Fibroblast of lung (primary cell): Measurements from ENCODE around the gene DNAH14. TPM values are rescaled to one million over a fixed set of nuclear protein-coding genes. Genes with fewer than 3 reads are reported as not detected.
"Not testable (repeated sequence)": the region's sequence is repeated elsewhere in the genome, so short reads cannot be mapped to it uniquely, and the experiment has no call there.

Experiments
- DNase-seq, 2 donors: peaks; one replicate each; pipeline versions ENCODE4 v3.0.0 to v3.0.0-alpha.2; 2010; ENCODE audit warnings: low read depth in 2 of 2
- H2AFZ ChIP-seq: 2 replicates; pipeline ENCODE4 v1.5.1; 2012; ENCODE audit warnings: low read length, control low read depth, inconsistent platforms
- H3K27ac ChIP-seq: 2 replicates; pipeline ENCODE4 v1.5.1; 2011; ENCODE audit warnings: low read length, control low read depth; ENCODE audit not compliant: insufficient read depth
- H3K27me3 ChIP-seq: 2 replicates; pipeline ENCODE4 v1.5.1; 2011; ENCODE audit warnings: mild to moderate bottlenecking, low read length; ENCODE audit not compliant: control insufficient read depth, insufficient read depth
- H3K36me3 ChIP-seq: 2 replicates; pipeline ENCODE4 v1.5.1; 2011; ENCODE audit warnings: low read length; ENCODE audit not compliant: control insufficient read depth, insufficient read depth
- H3K4me1 ChIP-seq: 2 replicates; pipeline ENCODE4 v1.5.1; 2011; ENCODE audit warnings: low read length; ENCODE audit not compliant: control insufficient read depth, insufficient read depth; ENCODE audit errors: extremely low read depth
- H3K4me2 ChIP-seq: 2 replicates; pipeline ENCODE4 v1.5.1; 2011; ENCODE audit warnings: low read length, control low read depth; ENCODE audit not compliant: insufficient read depth; ENCODE audit errors: extremely low read depth
- H3K4me3 ChIP-seq, 4 experiments: fragments of 200-600 bp in 1 of 4; sonication (generic) in 1 of 4; replicated peaks in 1 of 4; 2 replicates each; pipeline ENCODE4 v1.5.1; 2011 to 2016; ENCODE audit warnings: low read length in 4 of 4, low read depth in 3 of 4, mild to moderate bottlenecking in 3 of 4, control low read depth in 2 of 4, inconsistent platforms in 1 of 4, mixed read lengths in 1 of 4; ENCODE audit not compliant: insufficient read depth in 1 of 4; ENCODE audit errors: control extremely low read depth in 1 of 4
- H3K79me2 ChIP-seq: 2 replicates; pipeline ENCODE4 v1.5.1; 2012; ENCODE audit warnings: mild to moderate bottlenecking, low read length, inconsistent platforms; ENCODE audit not compliant: control insufficient read depth, insufficient read depth
- H3K9ac ChIP-seq: 2 replicates; pipeline ENCODE4 v1.5.1; 2011; ENCODE audit warnings: mild to moderate bottlenecking, low read length, control low read depth; ENCODE audit not compliant: insufficient read depth
- H3K9me3 ChIP-seq: 2 replicates; pipeline ENCODE4 v1.5.1; 2012; ENCODE audit warnings: low read depth, low read length; ENCODE audit not compliant: control insufficient read depth, insufficient read depth
- H4K20me1 ChIP-seq: 2 replicates; pipeline ENCODE4 v1.5.1; 2011; ENCODE audit warnings: low read length; ENCODE audit not compliant: control insufficient read depth, insufficient read depth; ENCODE audit errors: extremely low read depth
- EZH2 ChIP-seq: IDR thresholded peaks from 2 replicates; pipeline ENCODE4 v1.5.1; 2012; ENCODE audit warnings: low read length, control low read depth, mild to moderate bottlenecking; ENCODE audit errors: missing control alignments
- polyA plus RNA-seq, 2 donors: library from polyadenylated mRNA; depleted of rRNA in 1 of 2; stranded (reverse) in 1 of 2; unstranded in 1 of 2; fragments of >200 nt; gene quantifications; 2 replicates each; pipeline ENCODE4 v1.2.1, GENCODE V29; 2011 to 2012; ENCODE audit warnings: missing spikeins in 1 of 2
- total RNA-seq: library from RNA; depleted of rRNA; stranded (reverse); fragments of >200 nt; gene quantifications from 2 replicates; pipeline ENCODE4 v1.2.1, GENCODE V29; 2014
- TF ChIP-seq, protein P1 (sequence below), 2 donors: IDR thresholded peaks in 1 of 2; conservative IDR thresholded peaks in 1 of 2; 1 replicate in 1 of 2; 2 replicates in 1 of 2; pipeline ENCODE4 v1.5.1; 2011 to 2012; ENCODE audit warnings: low read length in 2 of 2, control low read depth in 1 of 2, inconsistent platforms in 1 of 2, low read depth in 1 of 2, mild to moderate bottlenecking in 1 of 2

The DNAH14 gene
- total and polyA plus RNA-seq, 2 donors (not counting 1 experiment from before 2014, with no cell fraction given): 5.4 to 19.7 TPM

DNA sequence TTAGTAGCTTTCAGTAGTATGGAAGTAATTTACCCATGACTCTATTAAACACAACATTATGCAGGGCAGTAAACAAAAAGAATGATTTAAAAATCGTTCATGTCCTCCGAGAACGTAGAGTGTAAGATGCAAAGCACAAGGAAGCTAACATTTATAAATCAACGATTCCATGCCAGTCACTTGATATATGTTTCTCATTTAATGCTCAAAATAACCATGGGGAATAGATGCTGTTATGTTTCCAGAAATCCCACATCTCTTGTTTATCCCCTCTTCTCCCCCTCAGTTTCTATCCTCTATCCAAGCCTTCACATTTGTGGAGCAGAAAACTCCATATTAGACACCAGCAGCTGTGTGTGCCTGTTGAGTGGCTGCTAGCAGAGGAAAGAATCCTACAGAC lies 445.5 kb downstream of the DNAH14 start:
- Histone ChIP-seq H3K4me3 (no peak overlapping the region), H3K27me3 (no peaks in the 10 kb centered on the region), H3K27ac (no peak overlapping the region), H4K20me1 (no peaks in the 10 kb centered on the region), H3K36me3 (no peaks in the 10 kb centered on the region), H2AFZ (no peak overlapping the region), H3K79me2 (no peaks in the 10 kb centered on the region), H3K4me1 (no peaks in the 10 kb centered on the region), H3K4me2 (no peak overlapping the region), H3K9me3 (no peaks in the 10 kb centered on the region), H3K9ac (no peak overlapping the region)
- no peak for TF ChIP-seq EZH2
- TF ChIP-seq, protein P1, sequence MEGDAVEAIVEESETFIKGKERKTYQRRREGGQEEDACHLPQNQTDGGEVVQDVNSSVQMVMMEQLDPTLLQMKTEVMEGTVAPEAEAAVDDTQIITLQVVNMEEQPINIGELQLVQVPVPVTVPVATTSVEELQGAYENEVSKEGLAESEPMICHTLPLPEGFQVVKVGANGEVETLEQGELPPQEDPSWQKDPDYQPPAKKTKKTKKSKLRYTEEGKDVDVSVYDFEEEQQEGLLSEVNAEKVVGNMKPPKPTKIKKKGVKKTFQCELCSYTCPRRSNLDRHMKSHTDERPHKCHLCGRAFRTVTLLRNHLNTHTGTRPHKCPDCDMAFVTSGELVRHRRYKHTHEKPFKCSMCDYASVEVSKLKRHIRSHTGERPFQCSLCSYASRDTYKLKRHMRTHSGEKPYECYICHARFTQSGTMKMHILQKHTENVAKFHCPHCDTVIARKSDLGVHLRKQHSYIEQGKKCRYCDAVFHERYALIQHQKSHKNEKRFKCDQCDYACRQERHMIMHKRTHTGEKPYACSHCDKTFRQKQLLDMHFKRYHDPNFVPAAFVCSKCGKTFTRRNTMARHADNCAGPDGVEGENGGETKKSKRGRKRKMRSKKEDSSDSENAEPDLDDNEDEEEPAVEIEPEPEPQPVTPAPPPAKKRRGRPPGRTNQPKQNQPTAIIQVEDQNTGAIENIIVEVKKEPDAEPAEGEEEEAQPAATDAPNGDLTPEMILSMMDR (conservative IDR thresholded peaks at IDR 0.05 in 1 of 2, IDR thresholded peaks at IDR 0.05 in 1 of 2; ENCODE audit: low read depth in 1 of 2, low read length in 2 of 2): no peak
- DNase-seq: no peak

DNA sequence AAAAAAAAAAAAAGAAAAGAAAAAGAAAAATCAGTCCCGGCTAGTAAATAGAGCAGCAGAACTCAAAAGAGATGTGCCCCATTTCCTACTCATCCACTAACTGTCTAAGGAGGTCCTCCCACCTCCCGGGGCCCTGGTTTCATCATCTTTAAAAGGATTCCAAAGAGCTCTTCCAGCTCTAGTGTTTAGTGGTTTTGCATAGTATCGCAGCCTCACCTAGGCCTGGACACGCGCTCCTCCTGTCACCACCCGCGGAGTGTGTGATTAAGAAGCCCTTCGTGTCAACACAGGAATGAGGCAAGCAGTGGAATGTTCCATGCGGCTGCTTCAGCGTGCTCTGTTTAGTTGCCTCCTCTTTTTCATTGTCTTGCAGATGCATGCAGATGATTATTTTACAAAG lies 449.4 kb downstream of the DNAH14 start:
- no peak overlapping the region for H3K4me2 ChIP-seq
- H4K20me1 ChIP-seq: no peaks in the 10 kb centered on the region
- no peaks in the 10 kb centered on the region for H3K4me1 ChIP-seq
- no peak overlapping the region for H3K27ac ChIP-seq
- peak; percentile 23 to 71 for DNase-seq
- H3K79me2 ChIP-seq: no peaks in the 10 kb centered on the region
- H3K36me3 ChIP-seq: no peaks in the 10 kb centered on the region
- peak overlapping the region; percentile 17 for H2AFZ ChIP-seq
- H3K9ac ChIP-seq: no peak overlapping the region
- no peak overlapping the region for H3K4me3 ChIP-seq
- no peaks in the 10 kb centered on the region for H3K27me3 ChIP-seq
- TF ChIP-seq EZH2: no peak
- TF ChIP-seq, protein P1 (conservative IDR thresholded peaks at IDR 0.05 in 1 of 2, IDR thresholded peaks at IDR 0.05 in 1 of 2; ENCODE audit: low read depth in 1 of 2, low read length in 2 of 2): no peak
- H3K9me3 ChIP-seq: no peaks in the 10 kb centered on the region

DNA sequence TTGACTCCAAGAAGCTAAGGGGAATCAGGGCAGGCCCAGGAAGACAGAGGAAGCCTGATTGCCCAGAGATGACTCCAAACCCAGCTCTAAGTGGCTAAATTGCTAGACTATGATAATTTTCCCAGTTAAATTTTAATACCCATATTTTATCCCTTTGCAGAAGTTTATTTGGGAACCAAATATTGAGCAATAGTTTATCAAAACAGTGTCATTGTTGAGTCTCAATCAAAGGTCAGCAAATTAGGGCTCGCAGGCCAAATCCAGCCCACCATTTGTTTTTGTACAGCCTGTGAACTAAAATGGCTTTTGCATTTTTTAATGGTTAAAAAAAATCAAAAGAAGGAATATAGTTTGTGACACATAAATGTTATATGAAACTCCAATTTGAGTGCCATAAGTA lies 451.2 kb downstream of the DNAH14 start:
- Histone ChIP-seq H3K9me3 (no peaks in the 10 kb centered on the region), H4K20me1 (no peaks in the 10 kb centered on the region), H3K27me3 (no peaks in the 10 kb centered on the region), H3K27ac (no peak overlapping the region), H2AFZ (no peak overlapping the region), H3K4me1 (no peaks in the 10 kb centered on the region), H3K9ac (no peak overlapping the region), H3K79me2 (no peaks in the 10 kb centered on the region), H3K36me3 (no peaks in the 10 kb centered on the region), H3K4me2 (no peak overlapping the region), H3K4me3 (no peak overlapping the region)
- no peak for TF ChIP-seq EZH2
- TF ChIP-seq, protein P1 (conservative IDR thresholded peaks at IDR 0.05 in 1 of 2, IDR thresholded peaks at IDR 0.05 in 1 of 2; ENCODE audit: low read depth in 1 of 2, low read length in 2 of 2): no peak
- no peak for DNase-seq

DNA sequence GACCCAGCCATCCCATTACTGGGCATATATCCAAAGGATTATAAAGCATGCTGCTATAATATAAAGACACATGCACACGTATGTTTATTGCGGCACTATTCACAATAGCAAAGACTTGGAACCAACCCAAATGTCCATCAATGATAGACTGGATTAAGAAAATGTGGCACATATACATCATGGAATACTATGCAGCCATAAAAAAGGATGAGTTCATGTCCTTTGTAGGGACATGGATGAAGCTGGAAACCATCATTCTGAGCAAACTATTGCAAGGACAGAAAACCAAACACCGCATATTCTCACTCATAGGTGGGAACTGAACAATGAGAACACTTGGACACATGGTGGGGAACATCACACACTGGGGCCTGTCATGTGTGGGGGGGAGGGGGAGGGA lies 457.4 kb downstream of the DNAH14 start:
- not testable (repeated sequence) for H3K27me3 ChIP-seq, H2AFZ ChIP-seq, H3K9me3 ChIP-seq, H3K36me3 ChIP-seq, H3K27ac ChIP-seq, H3K4me2 ChIP-seq, H3K79me2 ChIP-seq, H3K9ac ChIP-seq, H4K20me1 ChIP-seq, H3K4me3 ChIP-seq, H3K4me1 ChIP-seq, DNase-seq
